OCI-LY3 (cell line): ENCODE data around the gene RNF13.

Source experiments
- EZH2phosphoT487 ChIP-seq: fragments of 200-600 bp; shearing (Covaris generic); IDR thresholded peaks from 2 replicates; pipeline ENCODE4 v1.6.1; 2018; ENCODE audit warnings: antibody characterized with exemption, mixed run types, low read depth
- TF ChIP-seq, protein P1 (sequence below): fragments of 200-600, 300-600 bp; sonication (generic); IDR thresholded peaks from 2 replicates; pipeline ENCODE4 v1.5.1; 2014; ENCODE audit warnings: antibody characterized with exemption, low read length, low read depth

DNA sequence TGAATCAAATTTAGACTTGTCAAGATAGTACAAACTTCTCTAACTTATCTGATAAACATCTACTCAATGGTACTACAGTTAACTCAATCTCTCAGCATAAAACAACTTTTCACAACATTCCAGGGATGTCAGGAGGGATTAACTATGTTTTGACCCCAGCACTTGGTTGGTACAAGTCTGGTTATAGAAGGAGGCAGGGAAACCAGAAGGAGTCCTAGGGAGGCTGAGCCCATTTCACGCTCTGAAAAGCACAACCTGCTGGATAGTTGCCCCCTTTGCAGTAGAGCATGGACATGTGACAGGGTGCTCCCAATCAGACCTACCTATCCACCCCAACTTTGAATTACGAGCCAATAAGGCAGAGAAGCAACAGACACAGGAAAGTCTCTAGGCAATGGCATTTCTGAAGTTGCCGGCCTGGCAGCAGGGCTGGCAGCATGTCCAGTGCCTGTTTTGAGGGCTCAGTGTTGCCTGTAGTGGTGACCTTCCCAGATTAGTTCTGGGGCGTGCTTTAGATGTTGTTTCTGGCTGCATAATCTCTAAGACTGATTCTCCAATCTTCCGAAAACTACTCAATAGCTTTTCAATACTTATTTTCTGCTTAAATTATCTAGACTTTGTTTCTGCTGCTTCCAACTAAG lies 28.8 kb upstream of the RNF13 start:
- TF ChIP-seq, protein P1, sequence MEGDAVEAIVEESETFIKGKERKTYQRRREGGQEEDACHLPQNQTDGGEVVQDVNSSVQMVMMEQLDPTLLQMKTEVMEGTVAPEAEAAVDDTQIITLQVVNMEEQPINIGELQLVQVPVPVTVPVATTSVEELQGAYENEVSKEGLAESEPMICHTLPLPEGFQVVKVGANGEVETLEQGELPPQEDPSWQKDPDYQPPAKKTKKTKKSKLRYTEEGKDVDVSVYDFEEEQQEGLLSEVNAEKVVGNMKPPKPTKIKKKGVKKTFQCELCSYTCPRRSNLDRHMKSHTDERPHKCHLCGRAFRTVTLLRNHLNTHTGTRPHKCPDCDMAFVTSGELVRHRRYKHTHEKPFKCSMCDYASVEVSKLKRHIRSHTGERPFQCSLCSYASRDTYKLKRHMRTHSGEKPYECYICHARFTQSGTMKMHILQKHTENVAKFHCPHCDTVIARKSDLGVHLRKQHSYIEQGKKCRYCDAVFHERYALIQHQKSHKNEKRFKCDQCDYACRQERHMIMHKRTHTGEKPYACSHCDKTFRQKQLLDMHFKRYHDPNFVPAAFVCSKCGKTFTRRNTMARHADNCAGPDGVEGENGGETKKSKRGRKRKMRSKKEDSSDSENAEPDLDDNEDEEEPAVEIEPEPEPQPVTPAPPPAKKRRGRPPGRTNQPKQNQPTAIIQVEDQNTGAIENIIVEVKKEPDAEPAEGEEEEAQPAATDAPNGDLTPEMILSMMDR = no peak
- TF ChIP-seq EZH2phosphoT487 = no peak
